Keratinocyte (primary cell): ENCODE measurements around the gene CHAF1B. TPM values are rescaled to one million over a fixed set of nuclear protein-coding genes. Genes with fewer than 3 reads are reported as not detected.
A peak's percentile ranks its signal among the peaks of the same experiment; 100 is the strongest.

Experiments used
- DNase-seq: peaks from one replicate; pipeline ENCODE4 v3.0.0-alpha.2; 2011; ENCODE audit warnings: low read depth, missing footprints, low spot score
- FAIRE-seq: peaks from 2 replicates; lab custom pipeline; 2011; peaks lifted over from hg19 to GRCh38; lab: Jason Lieb, UNC
- H2AFZ ChIP-seq: 2 replicates; pipeline ENCODE4 v1.6.0; 2012; ENCODE audit warnings: low read length, control low read depth, inconsistent platforms; ENCODE audit not compliant: control insufficient read depth
- H3K27ac ChIP-seq: 2 replicates; pipeline ENCODE4 v1.5.1; 2011; ENCODE audit warnings: low read length; ENCODE audit not compliant: control insufficient read depth, insufficient read depth
- H3K27me3 ChIP-seq: 3 replicates; pipeline ENCODE4 v1.6.0; 2011; ENCODE audit warnings: low read length; ENCODE audit not compliant: control insufficient read depth, insufficient read depth; ENCODE audit errors: extremely low read depth
- H3K36me3 ChIP-seq, 2 experiments: 2 replicates in 1 of 2; 3 replicates in 1 of 2; pipeline ENCODE4 v1.5.1; 2011; ENCODE audit warnings: low read length in 2 of 2, mild to moderate bottlenecking in 1 of 2; ENCODE audit not compliant: control insufficient read depth in 2 of 2, insufficient read depth in 2 of 2; ENCODE audit errors: extremely low read depth in 1 of 2
- H3K4me1 ChIP-seq: 3 replicates; pipeline ENCODE4 v1.5.1; 2011; ENCODE audit warnings: low read length; ENCODE audit not compliant: control insufficient read depth, insufficient read depth; ENCODE audit errors: extremely low read depth
- H3K4me2 ChIP-seq: 3 replicates; pipeline ENCODE4 v1.6.0; 2011; ENCODE audit warnings: low read depth, low read length; ENCODE audit not compliant: control insufficient read depth, insufficient read depth; ENCODE audit errors: extremely low read depth
- H3K4me3 ChIP-seq, 3 experiments: fragments of 200-600 bp in 1 of 3; sonication (generic) in 1 of 3; 2 replicates in 2 of 3; 3 replicates in 1 of 3; pipeline ENCODE4 v1.5.1; 2011 to 2016; ENCODE audit warnings: low read length in 3 of 3, mild to moderate bottlenecking in 3 of 3, control low read depth in 2 of 3, inconsistent platforms in 1 of 3, low read depth in 1 of 3, mixed read lengths in 1 of 3, mixed run types in 1 of 3, moderate library complexity in 1 of 3; ENCODE audit not compliant: control insufficient read depth in 2 of 3, insufficient read depth in 2 of 3; ENCODE audit errors: extremely low read depth in 1 of 3
- H3K79me2 ChIP-seq: 2 replicates; pipeline ENCODE4 v1.6.0; 2012; ENCODE audit warnings: low read length; ENCODE audit not compliant: control insufficient read depth, insufficient read depth
- H3K9ac ChIP-seq: 3 replicates; pipeline ENCODE4 v1.6.0; 2011; ENCODE audit warnings: low read length; ENCODE audit not compliant: control insufficient read depth, insufficient read depth; ENCODE audit errors: extremely low read depth
- H3K9me1 ChIP-seq: 3 replicates; pipeline ENCODE4 v1.6.0; 2011; ENCODE audit warnings: low read length; ENCODE audit not compliant: control insufficient read depth, insufficient read depth; ENCODE audit errors: extremely low read depth
- H3K9me3 ChIP-seq: 2 replicates; pipeline ENCODE4 v1.5.1; 2012; ENCODE audit warnings: low read depth, low read length; ENCODE audit not compliant: control insufficient read depth
- H4K20me1 ChIP-seq: 3 replicates; pipeline ENCODE4 v1.6.0; 2011; ENCODE audit warnings: low read length; ENCODE audit not compliant: control insufficient read depth, insufficient read depth; ENCODE audit errors: extremely low read depth
- CTCF ChIP-seq, 3 experiments: IDR thresholded peaks in 1 of 3; conservative IDR thresholded peaks in 1 of 3; optimal IDR thresholded peaks in 1 of 3; 2 replicates in 2 of 3; 3 replicates in 1 of 3; pipeline versions ENCODE3 to v1.5.1; 2011; ENCODE audit warnings: low read length in 3 of 3, mild to moderate bottlenecking in 3 of 3, moderate library complexity in 2 of 3, control low read depth in 1 of 3, inconsistent platforms in 1 of 3; ENCODE audit not compliant: insufficient read depth in 2 of 3; ENCODE audit errors: extremely low read depth in 1 of 3
- EZH2 ChIP-seq: IDR thresholded peaks from one replicate; pipeline ENCODE4 v1.6.1; 2012; ENCODE audit warnings: inconsistent platforms, mild to moderate bottlenecking, low read length, moderate library complexity
- dilution Hi-C: fragments of 300-500 bp; cut with MboI; formaldehyde crosslinking; loops from one replicate; pipeline ENCODE4 v1.7.0; 2020; ENCODE audit warnings: low sequenced_read_pairs; ENCODE audit not compliant: extremely low pct_ligation_motif_present
- polyA plus RNA-seq, 5 experiments: library from polyadenylated mRNA; depleted of rRNA in 3 of 5; stranded (reverse) in 3 of 5; stranded (forward) in 1 of 5; unstranded in 1 of 5; fragments of >200 nt; gene quantifications; 1 replicate in 1 of 5; 2 replicates in 3 of 5; 3 replicates in 1 of 5; pipeline versions ENCODE4 v1.2.1 to v1.2.3, GENCODE V29; 2011 to 2012; ENCODE audit warnings: missing spikeins in 2 of 5, low read depth in 1 of 5, low replicate concordance in 1 of 5

The CHAF1B gene
- polyA plus RNA-seq, 1 donor (not counting 4 experiments of a cell fraction or from before 2014, with no cell fraction given), result 6.8 TPM

- TF ChIP-seq CTCF (optimal IDR thresholded peaks at IDR 0.05 in 1 of 3, IDR thresholded peaks at IDR 0.05 in 1 of 3, conservative IDR thresholded peaks at IDR 0.05 in 1 of 3; ENCODE audit: extremely low read depth in 1 of 3, insufficient read depth in 2 of 3, low read length in 3 of 3), result peak in 2 of 3 experiments; percentile 14 to 17
- no peak for TF ChIP-seq EZH2
- Histone ChIP-seq H3K79me2 (no peaks in the 10 kb centered on the region), H3K9ac (peak overlapping the region; percentile 71), H3K9me3 (no peaks in the 10 kb centered on the region), H3K4me2 (peak overlapping the region; percentile 81), H3K27ac (peak overlapping the region; percentile 86), H3K27me3 (no peaks in the 10 kb centered on the region), H3K36me3 (no peaks in the 10 kb centered on the region), H3K9me1 (no peaks in the 10 kb centered on the region), H3K4me3 (peak overlapping the region; percentile 7 to 39 (median 29)), H2AFZ (no peak overlapping the region), H4K20me1 (no peaks in the 10 kb centered on the region), H3K4me1 (peaks cover 36% of the 10 kb centered on the region)
- FAIRE-seq (peak; percentile 78), DNase-seq (peak; percentile 95)
- dilution Hi-C loops, result no loop called here
These were observed 44.9 kb downstream of the CHAF1B start for GRCh38 chr21:36429947-36430546.

GRCh38 chr21:36430841-36431240 lies 45.6 kb downstream of the CHAF1B start:
- H3K4me2 ChIP-seq, result peak overlapping the region; percentile 81
- no peak for DNase-seq
- no peaks in the 10 kb centered on the region for H4K20me1 ChIP-seq
- no peaks in the 10 kb centered on the region for H3K27me3 ChIP-seq
- peaks cover 41% of the 10 kb centered on the region for H3K4me1 ChIP-seq
- FAIRE-seq, result no peak
- H3K4me3 ChIP-seq, result peak overlapping the region; percentile 7 to 39 (median 29)
- H3K36me3 ChIP-seq, result no peaks in the 10 kb centered on the region
- H3K9me1 ChIP-seq, result no peaks in the 10 kb centered on the region
- dilution Hi-C loops, result no loop called here
- TF ChIP-seq CTCF (optimal IDR thresholded peaks at IDR 0.05 in 1 of 3, IDR thresholded peaks at IDR 0.05 in 1 of 3, conservative IDR thresholded peaks at IDR 0.05 in 1 of 3; ENCODE audit: extremely low read depth in 1 of 3, insufficient read depth in 2 of 3, low read length in 3 of 3), result no peak
- TF ChIP-seq EZH2, result no peak
- H2AFZ ChIP-seq, result peak overlapping the region; percentile 60
- H3K79me2 ChIP-seq, result no peaks in the 10 kb centered on the region
- H3K9me3 ChIP-seq, result no peaks in the 10 kb centered on the region
- peak overlapping the region; percentile 86 for H3K27ac ChIP-seq
- peak overlapping the region; percentile 71 for H3K9ac ChIP-seq
